Skin epidermis (tissue), 12 donors: ENCODE results near the gene TUBD1.
"Not testable (repeated sequence)": the region's sequence is repeated elsewhere in the genome, so short reads cannot be mapped to it uniquely, and the experiment has no call there.

Experiments used
- H3K27ac ChIP-seq, 21 experiments: fragments of 200-600 bp; sonication (generic) in 11 of 21; one replicate each; pipeline ENCODE4 v1.5.0; 2020; ENCODE audit warnings: mild to moderate bottlenecking in 3 of 21, inconsistent platforms in 2 of 21, moderate library complexity in 2 of 21
- H3K4me3 ChIP-seq, 7 experiments: fragments of 200-600 bp; sonication (generic) in 2 of 7; one replicate each; pipeline ENCODE4 v1.5.0; 2020; ENCODE audit warnings: inconsistent platforms in 2 of 7, mild to moderate bottlenecking in 2 of 7, moderate library complexity in 1 of 7

The TUBD1 gene

DNA sequence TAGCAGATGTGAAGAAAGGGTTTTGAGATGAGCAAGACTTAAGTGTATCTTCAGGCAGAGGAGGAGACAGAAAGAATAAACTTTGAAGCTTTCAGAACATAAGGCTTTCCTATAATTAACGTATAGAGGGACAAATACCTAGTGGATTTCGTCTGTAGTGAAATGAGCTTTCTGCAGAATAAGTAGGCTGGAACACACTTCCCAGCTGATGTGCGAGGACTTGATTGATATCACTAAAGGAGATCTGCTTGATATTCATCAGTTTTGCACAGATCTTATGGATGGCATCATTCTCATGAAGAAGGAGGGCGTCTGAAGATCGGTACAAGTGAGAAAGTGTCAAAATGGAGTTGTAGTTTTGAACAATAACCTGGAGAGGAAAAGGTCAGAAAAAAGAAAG lies 14.8 kb downstream of the TUBD1 start:
- Histone ChIP-seq H3K27ac (no peak overlapping the region), H3K4me3 (no peak overlapping the region)

DNA sequence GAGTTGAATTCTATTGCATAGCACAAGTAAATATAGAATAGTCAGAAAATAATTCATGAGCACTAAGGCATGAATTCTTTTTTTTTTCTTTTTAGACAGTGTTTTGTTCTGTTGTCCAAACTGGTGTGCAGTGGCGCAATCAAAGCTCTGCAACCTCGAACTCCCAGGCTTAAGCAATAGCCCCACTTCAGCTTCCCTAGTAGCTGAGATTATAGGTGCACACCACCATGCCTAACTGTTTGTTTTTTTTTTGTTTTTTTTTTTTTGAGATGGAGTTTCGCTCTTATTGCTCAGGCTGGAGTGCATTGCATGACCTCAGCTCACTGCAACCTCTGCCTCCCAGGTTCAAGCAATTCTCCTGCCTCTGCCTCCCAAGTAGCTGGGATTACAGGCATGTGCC lies 16.6 kb downstream of the TUBD1 start:
- H3K27ac ChIP-seq: no peak overlapping the region

DNA sequence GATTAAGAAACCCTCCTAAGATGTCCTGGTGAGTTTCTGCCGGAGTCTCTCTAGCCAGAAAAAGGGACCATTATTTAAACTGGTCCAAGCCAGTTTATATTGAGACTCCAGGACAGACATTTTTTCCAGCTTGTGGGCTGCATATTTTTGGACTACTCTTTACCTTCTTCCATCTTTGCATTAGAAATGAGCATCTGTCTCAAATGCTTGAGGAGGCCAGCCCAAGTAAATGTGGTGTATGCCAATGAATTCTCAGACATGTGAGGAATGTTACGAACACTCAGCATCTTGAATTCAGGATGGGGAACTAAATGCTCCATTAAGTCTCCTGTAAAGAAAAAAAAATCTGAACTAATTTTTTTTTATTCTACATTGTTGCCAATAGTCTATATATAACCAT lies 18.4 kb downstream of the TUBD1 start:
- no peak overlapping the region for H3K4me3 ChIP-seq
- no peak overlapping the region for H3K27ac ChIP-seq

More for the DNA sequence above, 16.6 kb downstream of the TUBD1 start:
- no peak overlapping the region for H3K4me3 ChIP-seq

DNA sequence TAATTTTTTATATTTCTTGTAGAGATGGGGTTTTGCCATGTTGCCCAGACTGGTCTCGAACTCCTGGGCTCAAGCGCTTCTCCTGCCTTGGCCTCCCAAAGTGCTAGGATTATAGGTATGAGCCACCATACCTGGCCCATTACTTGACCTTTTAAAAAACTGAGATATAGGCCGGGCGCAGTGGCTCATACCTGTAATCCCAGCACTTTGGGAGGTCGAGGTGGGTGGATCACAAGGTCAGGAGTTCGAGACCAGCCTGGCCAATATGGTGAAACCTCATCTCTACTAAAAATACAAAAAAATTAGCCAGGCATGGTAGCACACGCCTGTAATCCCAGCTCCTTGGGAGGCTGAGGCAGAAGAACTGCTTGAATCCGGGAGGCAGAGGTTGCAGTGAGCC lies 19.3 kb downstream of the TUBD1 start:
- not testable (repeated sequence) for H3K4me3 ChIP-seq

DNA sequence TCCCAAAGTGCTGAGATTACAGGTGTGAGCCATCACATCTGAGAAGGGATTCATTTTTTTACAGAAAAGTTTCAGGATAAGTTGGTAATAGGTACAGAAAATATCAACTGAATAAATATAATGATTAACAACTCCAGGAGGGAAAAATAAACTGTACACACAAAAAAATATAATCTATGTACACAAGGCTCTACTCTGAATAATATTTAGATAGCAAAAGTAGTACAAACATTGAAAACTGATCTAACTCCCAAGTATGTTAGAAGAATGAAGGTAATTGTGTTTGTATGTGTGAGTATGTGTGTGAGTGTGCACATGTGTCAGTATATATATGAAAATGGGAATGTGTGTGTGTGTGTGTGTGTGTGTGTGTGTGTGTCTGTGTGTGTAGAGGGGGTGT lies 20.4 kb downstream of the TUBD1 start:
- H3K27ac ChIP-seq: no peak overlapping the region
- no peak overlapping the region for H3K4me3 ChIP-seq

More for the DNA sequence above, 19.3 kb downstream of the TUBD1 start:
- H3K27ac ChIP-seq: not testable (repeated sequence)

DNA sequence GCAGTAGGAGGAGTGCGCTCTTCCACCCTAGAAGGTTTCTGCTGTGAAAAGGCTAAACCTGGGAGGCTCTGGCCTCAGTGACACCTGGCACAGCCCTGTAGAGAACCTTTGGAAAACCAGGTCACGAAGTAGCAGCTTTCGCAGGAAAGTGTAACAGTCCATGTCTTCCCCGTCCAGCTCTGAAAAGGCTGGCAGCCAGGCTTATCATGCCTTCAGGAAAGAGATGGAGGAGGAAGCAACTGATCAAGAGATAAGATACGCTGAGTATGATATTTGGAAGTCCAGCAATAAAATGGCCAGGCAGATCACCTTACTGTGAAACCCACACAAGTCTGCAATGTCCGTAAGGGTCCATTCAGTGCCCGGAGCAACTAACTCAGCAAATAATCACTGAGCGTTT lies 22.3 kb downstream of the TUBD1 start:
- no peak overlapping the region for H3K4me3 ChIP-seq
- no peak overlapping the region for H3K27ac ChIP-seq

DNA sequence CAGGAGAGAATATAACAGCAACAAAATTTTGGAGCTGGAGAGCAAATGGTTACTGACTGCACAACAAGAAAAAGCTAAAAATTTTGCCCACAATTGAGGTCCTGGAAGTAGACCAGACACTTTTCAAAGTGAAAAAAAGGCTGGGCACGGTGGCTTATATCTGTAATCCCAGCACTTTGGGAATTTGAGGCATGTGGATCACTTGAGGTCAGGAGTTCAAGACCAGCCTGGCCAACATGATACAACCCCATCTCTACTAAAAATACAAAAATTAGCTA lies 22.9 kb downstream of the TUBD1 start:
- Histone ChIP-seq H3K4me3 (no peak overlapping the region), H3K27ac (no peak overlapping the region)

DNA sequence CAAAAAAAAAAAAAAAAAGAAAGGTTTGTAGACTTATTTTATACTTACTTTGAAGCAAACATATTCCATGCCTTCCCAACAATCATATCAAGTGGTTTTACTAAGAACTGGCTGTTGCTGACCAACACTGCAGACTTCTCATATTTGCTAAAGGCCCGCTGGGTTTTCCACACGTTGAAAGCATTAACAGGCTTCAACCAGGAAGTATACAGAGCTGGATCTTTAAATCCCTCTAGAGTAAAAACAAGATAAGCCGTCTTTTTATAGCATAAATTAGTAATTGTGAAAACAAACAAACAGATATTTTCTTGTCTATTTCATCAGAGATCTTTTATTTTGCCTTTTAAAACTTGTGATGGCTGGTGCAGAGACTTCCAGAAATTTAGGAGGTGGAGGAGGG lies 29.1 kb downstream of the TUBD1 start:
- no peak overlapping the region for H3K27ac ChIP-seq
- no peak overlapping the region for H3K4me3 ChIP-seq

DNA sequence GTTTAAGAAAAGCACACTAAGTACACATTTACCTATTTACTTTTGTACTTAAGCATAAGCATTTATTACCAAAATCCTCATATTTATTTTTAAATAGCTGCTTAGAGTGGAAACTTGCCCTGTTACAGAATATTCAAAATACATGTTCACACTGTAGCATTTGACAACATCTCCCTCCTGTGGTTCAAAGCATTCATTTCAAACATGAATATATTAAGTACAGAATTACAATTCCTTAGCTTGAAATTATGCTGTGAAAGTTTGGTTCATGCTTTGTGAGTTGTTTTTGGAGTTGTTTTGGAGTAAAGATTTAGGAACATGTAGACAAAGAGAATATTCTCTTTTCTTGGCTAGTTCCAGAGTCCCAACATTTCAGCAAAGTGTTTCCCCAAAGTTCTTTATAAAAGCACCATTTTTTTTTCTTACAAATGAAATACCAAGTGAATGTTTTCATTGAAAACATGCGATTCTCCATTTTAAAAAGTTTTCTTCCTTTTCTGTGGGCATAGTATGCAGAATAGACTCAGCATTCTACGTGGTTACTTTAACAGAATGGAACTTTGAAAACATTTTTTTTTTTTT lies 33.2 kb downstream of the TUBD1 start:
- Histone ChIP-seq H3K4me3 (no peak overlapping the region), H3K27ac (peak overlapping the region in 11 of 21 experiments; percentile 23 to 73 (median 56))

DNA sequence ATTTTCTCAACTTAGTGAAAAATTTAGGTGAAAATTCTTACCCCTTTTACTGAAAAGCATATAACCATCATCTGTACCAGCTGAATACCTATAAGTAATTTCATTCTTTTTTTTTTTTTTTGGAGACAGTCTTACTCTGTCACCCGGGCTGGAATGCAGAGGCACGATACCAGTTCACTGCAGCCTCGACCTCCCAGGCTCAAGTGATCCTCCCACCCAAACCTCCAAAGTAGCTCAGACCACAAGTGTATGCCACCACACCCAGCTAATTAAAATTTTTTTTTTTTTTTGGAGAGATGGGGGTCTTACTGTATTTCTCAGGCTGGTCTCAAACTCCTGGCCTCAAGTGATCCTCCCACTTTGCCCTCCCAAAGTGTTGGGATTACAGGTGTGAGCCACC lies 33.8 kb downstream of the TUBD1 start:
- Histone ChIP-seq H3K4me3 (no peak overlapping the region), H3K27ac (peak overlapping the region in 14 of 21 experiments; percentile 23 to 73 (median 54))

DNA sequence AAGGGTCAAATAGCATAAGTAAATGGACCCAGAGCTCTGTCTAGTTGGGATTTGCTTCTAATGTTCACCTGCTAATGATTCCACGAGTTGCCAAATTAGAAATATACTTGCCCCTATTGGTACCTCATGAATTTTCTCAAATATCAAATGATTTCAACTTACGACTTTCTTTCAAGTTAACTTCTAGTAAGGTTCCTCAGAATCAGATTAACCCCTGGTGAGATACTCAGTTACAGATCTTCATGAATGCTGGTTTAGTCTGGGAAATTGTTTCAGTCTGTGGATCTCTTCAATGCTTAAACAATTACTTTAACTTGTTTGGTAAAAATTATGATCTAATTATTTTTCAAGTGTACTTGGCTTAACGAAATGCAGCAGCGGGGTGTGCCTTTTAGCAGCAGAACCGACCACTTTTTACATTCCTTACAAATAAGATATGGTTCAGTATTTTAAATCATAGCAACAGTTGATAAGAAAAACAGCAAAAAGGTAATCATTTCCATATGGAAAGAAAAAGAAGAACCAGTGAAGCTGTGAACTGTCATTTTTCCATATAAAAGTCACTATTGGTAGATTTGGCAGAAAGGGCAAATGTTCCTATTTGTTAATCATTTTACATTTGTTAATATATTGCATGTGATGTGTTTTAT lies 34.5 kb downstream of the TUBD1 start:
- peak overlapping the region in 15 of 21 experiments; percentile 15 to 73 (median 51) for H3K27ac ChIP-seq

DNA sequence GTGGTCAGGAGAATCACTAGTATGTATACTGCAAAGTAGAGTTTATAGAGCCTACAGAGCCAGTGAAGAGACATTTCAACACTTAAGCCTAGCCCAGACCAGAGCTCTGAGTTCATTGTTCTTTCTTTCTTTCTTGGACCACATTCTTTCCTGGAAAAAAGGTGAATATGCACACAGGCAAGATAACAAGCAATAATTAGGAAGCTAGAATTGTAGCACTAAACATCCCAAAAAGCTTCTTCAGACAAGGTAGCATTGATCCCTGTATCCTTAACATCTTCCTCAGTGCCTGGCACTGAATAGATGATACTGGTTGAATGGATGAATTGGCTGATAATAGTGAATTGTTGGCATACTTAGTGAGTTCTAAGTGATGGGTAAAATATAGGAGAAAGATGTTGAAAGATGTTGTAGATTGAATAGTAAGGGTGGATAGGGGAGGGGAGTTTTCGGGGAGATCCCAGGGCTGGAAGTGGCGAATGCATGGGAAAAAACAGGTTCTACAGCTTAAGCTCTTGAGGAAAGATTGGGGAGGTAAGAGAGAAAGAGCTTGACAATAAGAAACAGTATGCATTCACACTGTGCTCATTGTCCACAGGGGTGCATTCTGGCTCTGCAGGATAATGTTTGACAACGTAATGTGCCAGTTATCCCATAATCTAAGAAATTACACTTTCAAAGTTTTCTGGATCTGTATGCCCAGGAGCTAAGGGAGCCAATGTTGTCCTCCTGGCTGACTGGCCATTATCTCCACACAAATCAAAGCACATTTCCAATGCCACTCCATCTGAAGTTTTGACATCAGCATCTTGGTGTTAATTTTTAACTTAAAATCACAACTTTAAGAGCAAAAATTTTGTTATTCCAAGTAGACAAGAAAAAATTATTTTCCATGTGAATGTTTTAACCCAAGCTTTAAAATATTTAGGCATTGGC lies 35.6 kb downstream of the TUBD1 start:
- no peak overlapping the region for H3K4me3 ChIP-seq
- H3K27ac ChIP-seq: peak overlapping the region in 14 of 21 experiments; percentile 13 to 73 (median 47)

More for the DNA sequence above, 34.5 kb downstream of the TUBD1 start:
- H3K4me3 ChIP-seq: no peak overlapping the region

DNA sequence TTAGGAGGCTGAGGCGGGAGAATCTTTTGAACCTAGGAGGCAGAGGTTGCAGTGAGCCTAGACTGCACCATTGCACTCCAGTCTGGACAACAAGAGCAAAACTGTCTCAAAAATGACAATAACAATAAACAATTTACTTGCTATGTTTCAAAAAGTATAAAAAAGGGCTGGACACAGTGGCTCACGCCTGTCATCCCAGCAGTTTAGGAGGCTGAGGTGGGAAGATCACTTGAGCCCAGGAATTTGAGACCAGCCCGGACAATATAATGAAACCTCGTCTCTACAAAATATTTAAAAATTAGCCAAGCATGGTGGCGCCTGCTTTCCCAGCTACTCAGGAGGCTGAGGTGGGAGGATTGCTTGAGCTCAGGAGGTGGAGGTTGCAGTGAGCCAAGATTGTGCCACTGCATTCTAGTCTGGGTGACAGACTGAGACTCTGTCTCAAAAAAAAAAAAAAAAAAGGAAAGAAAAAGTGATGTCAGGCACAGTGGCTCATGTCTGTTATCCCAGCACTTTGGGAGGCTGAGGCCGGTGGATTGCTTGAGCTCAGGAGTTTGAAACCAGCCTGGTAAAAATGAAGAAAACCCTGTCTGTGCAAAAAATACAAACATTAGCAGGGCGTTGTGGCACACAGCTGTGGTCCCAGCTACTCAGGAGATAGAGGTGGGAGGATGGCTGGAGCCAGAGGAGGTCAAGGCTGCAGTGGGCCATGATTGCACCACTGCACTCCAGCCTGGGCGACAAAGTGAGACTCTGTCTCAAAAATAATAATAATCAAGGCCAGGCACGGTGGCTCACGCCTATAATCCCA lies 38.6 kb downstream of the TUBD1 start:
- peak overlapping the region in 19 of 21 experiments; percentile 35 to 99 (median 69) for H3K27ac ChIP-seq

DNA sequence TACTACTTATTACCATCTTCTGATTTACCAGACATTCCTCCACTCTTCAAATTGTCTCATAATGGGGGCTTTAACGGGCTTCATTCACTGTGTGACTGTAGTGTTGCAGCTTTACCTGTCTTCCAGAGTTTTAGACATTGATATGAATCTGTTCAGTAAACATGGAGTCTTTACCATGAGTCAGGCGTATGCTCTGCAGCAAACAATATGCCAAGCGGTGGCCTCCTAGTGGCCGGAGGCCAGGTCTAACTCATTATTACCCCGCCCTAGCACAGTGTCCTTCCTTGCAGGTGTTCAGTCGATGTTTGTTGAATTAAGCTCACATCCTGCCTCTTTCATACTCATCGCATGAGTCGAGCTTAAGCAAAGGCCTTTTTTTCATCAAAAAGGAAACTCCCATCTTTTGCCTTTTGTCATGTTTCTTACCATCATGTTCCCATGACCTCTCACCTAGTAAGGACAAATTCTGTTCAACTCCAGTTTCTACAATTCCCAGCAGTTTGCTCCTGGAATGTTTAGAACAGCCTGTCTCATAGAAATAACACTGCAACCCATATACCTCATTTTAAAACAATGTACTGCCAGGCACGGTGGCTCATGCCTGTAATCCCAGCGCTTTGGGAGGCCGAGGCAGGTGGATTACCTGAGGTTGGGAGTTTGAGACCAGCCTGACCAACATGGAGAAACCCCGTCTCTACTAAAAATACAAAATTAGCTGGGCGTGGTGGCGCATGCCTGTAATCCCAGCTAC lies 39.4 kb downstream of the TUBD1 start:
- Histone ChIP-seq H3K27ac (peak overlapping the region in 20 of 21 experiments; percentile 49 to 99 (median 74)), H3K4me3 (no peak overlapping the region)

More for the DNA sequence above, 38.6 kb downstream of the TUBD1 start:
- H3K4me3 ChIP-seq: not testable (repeated sequence)

DNA sequence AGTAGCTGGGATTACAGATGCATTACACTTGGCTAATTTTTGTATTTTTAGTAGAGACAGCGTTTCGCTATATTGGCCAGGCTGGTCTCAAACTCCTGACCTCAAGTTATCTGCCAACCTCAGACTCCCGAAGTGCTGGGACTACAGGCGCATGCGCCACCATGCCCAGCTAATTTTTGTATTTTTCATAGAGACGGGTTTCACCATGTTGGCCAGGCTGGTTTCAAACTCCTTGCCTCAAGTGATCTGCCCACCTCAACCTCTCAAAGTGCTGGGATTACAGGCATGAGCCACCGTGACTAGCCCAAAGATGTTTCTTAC lies 39.9 kb downstream of the TUBD1 start:
- H3K27ac ChIP-seq: peak overlapping the region in 20 of 21 experiments; percentile 49 to 99 (median 74)
- H3K4me3 ChIP-seq: not testable (repeated sequence)

DNA sequence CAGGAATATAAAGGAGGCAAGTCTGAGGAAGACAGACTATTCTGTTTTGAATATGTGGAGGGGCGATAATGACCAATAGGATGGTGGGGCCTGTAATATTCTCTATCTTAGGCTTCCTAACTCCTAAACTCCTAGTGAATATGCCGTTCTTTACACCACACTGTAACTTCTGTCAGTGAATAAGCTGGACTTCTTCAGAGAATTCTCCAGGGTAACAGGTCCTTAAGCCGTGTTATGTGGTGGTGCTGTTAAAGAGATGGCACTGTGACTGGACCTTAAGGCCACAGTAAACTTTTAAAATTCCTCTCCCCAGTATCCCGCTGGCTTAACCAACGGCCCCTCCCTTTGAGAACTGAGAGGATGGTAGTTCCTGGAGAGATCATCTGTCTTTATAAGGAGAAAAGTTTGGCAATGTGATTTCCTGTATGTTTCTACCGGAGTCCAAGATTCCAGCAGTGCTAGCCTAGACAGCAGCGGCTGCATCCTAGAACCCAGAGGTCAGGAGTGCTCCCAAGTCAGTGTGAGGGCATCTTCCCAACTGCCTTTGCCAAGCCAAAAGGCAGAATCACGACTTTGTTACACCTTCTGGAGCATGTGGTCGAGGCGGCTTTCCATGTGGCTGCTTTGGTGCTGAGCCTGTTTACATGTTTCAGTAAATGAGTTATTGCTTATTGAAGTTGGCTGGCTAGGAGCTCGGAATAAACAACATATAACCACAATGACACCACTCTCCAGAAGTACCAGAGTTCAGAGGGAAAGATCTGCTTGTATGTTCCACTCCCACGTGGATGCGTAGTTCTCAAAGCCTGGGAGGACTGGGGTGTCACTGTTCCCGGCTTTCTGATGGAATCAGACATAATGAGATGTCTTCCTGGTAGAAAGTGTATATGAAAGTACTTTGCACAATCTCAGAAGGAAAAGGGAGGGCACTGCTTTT lies 41.0 kb downstream of the TUBD1 start:
- Histone ChIP-seq H3K27ac (peak overlapping the region in 20 of 21 experiments; percentile 37 to 99 (median 71)), H3K4me3 (no peak overlapping the region)

DNA sequence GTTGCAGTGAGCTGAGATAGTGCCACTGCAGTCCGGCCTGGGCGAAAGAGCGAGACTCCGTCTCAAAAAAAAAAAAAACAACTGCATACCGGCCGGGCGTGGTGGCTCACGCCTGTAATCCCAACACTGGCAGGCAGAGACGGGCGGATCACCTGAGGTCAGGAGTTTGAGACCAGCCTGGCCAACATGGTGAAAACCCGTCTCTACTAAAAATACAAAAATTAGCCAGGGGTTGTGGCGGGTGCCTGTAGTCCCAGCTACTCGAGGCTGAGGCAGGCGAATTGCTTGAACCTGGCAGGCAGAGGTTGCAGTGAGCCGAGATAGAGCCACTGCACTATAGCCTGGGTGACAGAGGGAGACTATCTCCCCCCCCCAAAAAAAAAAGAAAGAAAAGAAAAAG lies 42.4 kb downstream of the TUBD1 start:
- not testable (repeated sequence) for H3K4me3 ChIP-seq
- peak overlapping the region in 9 of 21 experiments; percentile 19 to 99 (median 84) for H3K27ac ChIP-seq

DNA sequence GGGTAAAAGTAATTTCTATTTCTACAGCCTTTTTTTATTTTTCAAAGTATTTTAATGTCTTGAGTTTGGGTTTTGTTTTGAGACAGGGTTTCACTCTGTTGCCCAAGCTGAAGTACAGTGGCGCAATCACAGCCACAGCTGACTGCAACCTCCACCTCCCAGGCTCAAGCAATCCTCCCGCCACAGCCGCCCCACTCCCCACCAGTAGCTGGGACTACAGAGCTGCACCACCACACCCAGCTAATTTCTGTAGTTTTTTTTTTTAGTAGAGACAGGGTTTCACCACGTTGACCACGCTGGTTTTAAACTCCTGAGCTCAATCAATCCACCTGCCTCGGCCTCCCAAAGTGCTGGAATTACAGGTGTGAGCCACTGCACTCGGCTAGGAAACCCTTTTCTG lies 44.0 kb downstream of the TUBD1 start:
- H3K4me3 ChIP-seq: no peak overlapping the region

More for the DNA sequence above, 44.0 kb downstream of the TUBD1 start:
- peak overlapping the region in 20 of 21 experiments; percentile 9 to 100 (median 88) for H3K27ac ChIP-seq
